ENCODE measurements around the gene MPHOSPH9. TPM values are rescaled to one million over a fixed set of nuclear protein-coding genes. Genes with fewer than 3 reads are reported as not detected.

The MPHOSPH9 gene
- total and polyA plus RNA-seq, 2 of the 13 experiments (the other 11 are each of a cell fraction or from before 2014, with no cell fraction given) = 20.3 to 63.4 TPM

DNA sequence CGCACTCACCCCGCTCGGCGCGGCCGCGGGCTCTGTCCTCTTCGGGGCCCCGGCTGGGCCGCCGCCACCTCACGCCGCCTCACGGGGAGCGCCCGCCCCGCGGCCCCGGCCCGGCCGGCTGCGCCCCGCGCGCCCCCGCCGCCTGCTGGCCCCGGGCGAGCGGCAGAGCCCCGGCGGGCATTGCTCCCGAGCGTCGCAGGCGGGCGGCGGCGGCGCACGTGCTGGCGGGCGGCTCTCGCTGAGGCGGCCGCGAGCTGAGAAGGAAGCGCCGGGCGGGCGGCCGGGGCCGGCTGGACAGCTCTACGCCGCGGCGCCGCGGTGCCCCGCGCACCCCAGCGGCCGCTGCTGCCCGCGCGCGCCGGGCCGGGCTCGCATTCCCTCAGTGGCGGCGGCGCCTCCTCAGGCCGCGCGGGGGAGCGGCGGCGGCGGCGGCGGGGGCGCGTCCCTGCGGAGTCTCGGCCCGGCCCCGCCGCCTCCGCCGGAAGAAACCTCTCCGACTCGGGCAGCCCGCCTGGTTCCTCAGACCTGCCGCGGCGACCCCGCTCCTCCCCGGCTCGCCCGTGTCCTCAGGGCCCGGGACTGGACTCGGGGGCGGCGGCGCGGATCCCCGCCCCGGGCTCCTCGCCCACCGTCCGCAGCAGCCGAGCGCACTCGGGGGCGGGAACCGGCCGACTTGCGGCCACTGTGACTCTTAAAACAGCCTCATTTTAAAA lies 82.0 kb downstream of the MPHOSPH9 start, which contains the start of gene PITPNM2 (continued):
- TF ChIP-seq, protein P1, sequence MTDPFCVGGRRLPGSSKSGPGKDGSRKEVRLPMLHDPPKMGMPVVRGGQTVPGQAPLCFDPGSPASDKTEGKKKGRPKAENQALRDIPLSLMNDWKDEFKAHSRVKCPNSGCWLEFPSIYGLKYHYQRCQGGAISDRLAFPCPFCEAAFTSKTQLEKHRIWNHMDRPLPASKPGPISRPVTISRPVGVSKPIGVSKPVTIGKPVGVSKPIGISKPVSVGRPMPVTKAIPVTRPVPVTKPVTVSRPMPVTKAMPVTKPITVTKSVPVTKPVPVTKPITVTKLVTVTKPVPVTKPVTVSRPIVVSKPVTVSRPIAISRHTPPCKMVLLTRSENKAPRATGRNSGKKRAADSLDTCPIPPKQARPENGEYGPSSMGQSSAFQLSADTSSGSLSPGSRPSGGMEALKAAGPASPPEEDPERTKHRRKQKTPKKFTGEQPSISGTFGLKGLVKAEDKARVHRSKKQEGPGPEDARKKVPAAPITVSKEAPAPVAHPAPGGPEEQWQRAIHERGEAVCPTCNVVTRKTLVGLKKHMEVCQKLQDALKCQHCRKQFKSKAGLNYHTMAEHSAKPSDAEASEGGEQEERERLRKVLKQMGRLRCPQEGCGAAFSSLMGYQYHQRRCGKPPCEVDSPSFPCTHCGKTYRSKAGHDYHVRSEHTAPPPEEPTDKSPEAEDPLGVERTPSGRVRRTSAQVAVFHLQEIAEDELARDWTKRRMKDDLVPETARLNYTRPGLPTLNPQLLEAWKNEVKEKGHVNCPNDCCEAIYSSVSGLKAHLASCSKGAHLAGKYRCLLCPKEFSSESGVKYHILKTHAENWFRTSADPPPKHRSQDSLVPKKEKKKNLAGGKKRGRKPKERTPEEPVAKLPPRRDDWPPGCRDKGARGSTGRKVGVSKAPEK (CRISPR knock-in tag; IDR thresholded peaks at IDR 0.05; ENCODE audit: borderline replicate concordance) = no peak
- TF ChIP-seq CBX2 (IDR thresholded peaks at IDR 0.05; ENCODE audit: low read depth, low read length) (no peak), CBX2 (CRISPR knock-in tag; IDR thresholded peaks at IDR 0.05; ENCODE audit: low read depth) (no peak), ZNF33A (CRISPR knock-in tag; IDR thresholded peaks at IDR 0.05; ENCODE audit: borderline replicate concordance) (no peak), ZNF878 (CRISPR knock-in tag; IDR thresholded peaks at IDR 0.05) (no peak), NR2F6 (IDR thresholded peaks at IDR 0.05) (no peak), NR2F6 (CRISPR knock-in tag; IDR thresholded peaks at IDR 0.05) (no peak), KDM1A (CRISPR knock-in tag; IDR thresholded peaks at IDR 0.05) (no peak), POGZ (CRISPR knock-in tag; IDR thresholded peaks at IDR 0.05) (no peak), MXI1 (IDR thresholded peaks at IDR 0.05; ENCODE audit: borderline replicate concordance, low read depth, low read length) (0 out of 3 replicates have a peak, but pooled peaks have one; percentile 2), PLRG1 (conservative IDR thresholded peaks at IDR 0.05) (no peak), RAD21 (CRISPR knock-in tag; IDR thresholded peaks at IDR 0.05) (peak; percentile 57; the same call in 1 of the 2 replicates), ZNF260 (CRISPR knock-in tag; IDR thresholded peaks at IDR 0.05; ENCODE audit: borderline replicate concordance, low read depth) (no peak), HOXD1 (CRISPR knock-in tag; IDR thresholded peaks at IDR 0.05) (no peak), NCOA2 (CRISPR knock-in tag; IDR thresholded peaks at IDR 0.05) (no peak), ZNF589 (CRISPR knock-in tag; conservative IDR thresholded peaks at IDR 0.05) (0 out of 2 replicates have a peak, but pooled peaks have one; percentile 37), ZNF484 (CRISPR knock-in tag; IDR thresholded peaks at IDR 0.05; ENCODE audit: borderline replicate concordance, low read depth) (no peak), RARA (CRISPR knock-in tag; IDR thresholded peaks at IDR 0.05) (no peak), ARNT2 (CRISPR knock-in tag; IDR thresholded peaks at IDR 0.05; ENCODE audit: low read depth) (no peak)
- TF ChIP-seq, protein P2, sequence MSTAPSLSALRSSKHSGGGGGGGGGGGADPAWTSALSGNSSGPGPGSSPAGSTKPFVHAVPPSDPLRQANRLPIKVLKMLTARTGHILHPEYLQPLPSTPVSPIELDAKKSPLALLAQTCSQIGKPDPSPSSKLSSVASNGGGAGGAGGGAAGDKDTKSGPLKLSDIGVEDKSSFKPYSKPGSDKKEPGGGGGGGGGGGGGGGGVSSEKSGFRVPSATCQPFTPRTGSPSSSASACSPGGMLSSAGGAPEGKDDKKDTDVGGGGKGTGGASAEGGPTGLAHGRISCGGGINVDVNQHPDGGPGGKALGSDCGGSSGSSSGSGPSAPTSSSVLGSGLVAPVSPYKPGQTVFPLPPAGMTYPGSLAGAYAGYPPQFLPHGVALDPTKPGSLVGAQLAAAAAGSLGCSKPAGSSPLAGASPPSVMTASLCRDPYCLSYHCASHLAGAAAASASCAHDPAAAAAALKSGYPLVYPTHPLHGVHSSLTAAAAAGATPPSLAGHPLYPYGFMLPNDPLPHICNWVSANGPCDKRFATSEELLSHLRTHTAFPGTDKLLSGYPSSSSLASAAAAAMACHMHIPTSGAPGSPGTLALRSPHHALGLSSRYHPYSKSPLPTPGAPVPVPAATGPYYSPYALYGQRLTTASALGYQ (CRISPR knock-in tag; IDR thresholded peaks at IDR 0.05) = no peak
- TF ChIP-seq, protein P3, sequence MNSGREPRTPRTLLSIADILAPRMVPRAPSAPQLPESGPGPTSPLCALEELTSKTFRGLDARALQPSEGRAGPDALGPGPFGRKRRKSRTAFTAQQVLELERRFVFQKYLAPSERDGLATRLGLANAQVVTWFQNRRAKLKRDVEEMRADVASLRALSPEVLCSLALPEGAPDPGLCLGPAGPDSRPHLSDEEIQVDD (CRISPR knock-in tag; IDR thresholded peaks at IDR 0.05; ENCODE audit: borderline replicate concordance) = no peak
- TF ChIP-seq, protein P4, sequence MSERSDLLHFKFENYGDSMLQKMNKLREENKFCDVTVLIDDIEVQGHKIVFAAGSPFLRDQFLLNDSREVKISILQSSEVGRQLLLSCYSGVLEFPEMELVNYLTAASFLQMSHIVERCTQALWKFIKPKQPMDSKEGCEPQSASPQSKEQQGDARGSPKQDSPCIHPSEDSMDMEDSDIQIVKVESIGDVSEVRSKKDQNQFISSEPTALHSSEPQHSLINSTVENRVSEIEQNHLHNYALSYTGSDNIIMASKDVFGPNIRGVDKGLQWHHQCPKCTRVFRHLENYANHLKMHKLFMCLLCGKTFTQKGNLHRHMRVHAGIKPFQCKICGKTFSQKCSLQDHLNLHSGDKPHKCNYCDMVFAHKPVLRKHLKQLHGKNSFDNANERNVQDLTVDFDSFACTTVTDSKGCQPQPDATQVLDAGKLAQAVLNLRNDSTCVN (CRISPR knock-in tag; IDR thresholded peaks at IDR 0.05; ENCODE audit: borderline replicate concordance) = no peak
- TF ChIP-seq, protein P5, sequence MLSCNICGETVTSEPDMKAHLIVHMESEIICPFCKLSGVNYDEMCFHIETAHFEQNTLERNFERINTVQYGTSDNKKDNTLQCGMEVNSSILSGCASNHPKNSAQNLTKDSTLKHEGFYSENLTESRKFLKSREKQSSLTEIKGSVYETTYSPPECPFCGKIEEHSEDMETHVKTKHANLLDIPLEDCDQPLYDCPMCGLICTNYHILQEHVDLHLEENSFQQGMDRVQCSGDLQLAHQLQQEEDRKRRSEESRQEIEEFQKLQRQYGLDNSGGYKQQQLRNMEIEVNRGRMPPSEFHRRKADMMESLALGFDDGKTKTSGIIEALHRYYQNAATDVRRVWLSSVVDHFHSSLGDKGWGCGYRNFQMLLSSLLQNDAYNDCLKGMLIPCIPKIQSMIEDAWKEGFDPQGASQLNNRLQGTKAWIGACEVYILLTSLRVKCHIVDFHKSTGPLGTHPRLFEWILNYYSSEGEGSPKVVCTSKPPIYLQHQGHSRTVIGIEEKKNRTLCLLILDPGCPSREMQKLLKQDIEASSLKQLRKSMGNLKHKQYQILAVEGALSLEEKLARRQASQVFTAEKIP (CRISPR knock-in tag; IDR thresholded peaks at IDR 0.05; ENCODE audit: borderline replicate concordance) = no peak
